Omental fat pad (tissue), 4 donors: Measurements from ENCODE around the gene TTLL11. TPM values are rescaled to one million over a fixed set of nuclear protein-coding genes. Genes with fewer than 3 reads are reported as not detected.

Experiments used
- ATAC-seq: fragments of 150-250 bp; one replicate; pipeline ENCODE4 v1.9.1; 2016; ENCODE audit warnings: mild to moderate bottlenecking, moderate library complexity; ENCODE audit not compliant: low FRiP score
- DNase-seq: peaks from one replicate; pipeline ENCODE4 v3.0.0-alpha.2; 2019; ENCODE audit warnings: low spot score
- CTCF ChIP-seq, 3 donors: fragments of 450-650 bp; IDR thresholded peaks; one replicate each; pipeline ENCODE4 v1.5.1; 2016 to 2017; ENCODE audit warnings: antibody characterized with exemption in 3 of 3, mild to moderate bottlenecking in 3 of 3, moderate library complexity in 2 of 3
- total RNA-seq, 4 donors: library from RNA; depleted of rRNA; stranded (reverse); fragments of >200 nt; gene quantifications; one replicate each; pipeline ENCODE4 v1.1.0, GENCODE V29; 2016

TTLL11 gene
- total RNA-seq, 4 donors from 2014 or later = 7.0 to 16.0 (median 10.2) TPM

- no peak for DNase-seq
- ATAC-seq = no peak
- no peak for TF ChIP-seq CTCF (IDR thresholded peaks at IDR 0.05)
These were observed 271.8 kb downstream of the TTLL11 start for GRCh38 chr9:121821326-121821725.

GRCh38 chr9:121820286-121821005 is 272.7 kb downstream of the TTLL11 start:
- TF ChIP-seq CTCF (IDR thresholded peaks at IDR 0.05) = no peak
- ATAC-seq (no peak), DNase-seq (no peak)

- no peak for ATAC-seq
- TF ChIP-seq CTCF (IDR thresholded peaks at IDR 0.05) = no peak
- DNase-seq = no peak
These were observed 273.5 kb downstream of the TTLL11 start for GRCh38 chr9:121819428-121820231.

- DNase-seq (no peak), ATAC-seq (no peak)
- TF ChIP-seq CTCF (IDR thresholded peaks at IDR 0.05) = no peak
These were observed 274.2 kb downstream of the TTLL11 start for GRCh38 chr9:121818841-121819427.

GRCh38 chr9:121818016-121818661 is 275.0 kb downstream of the TTLL11 start:
- ATAC-seq (no peak), DNase-seq (no peak)
- TF ChIP-seq CTCF (IDR thresholded peaks at IDR 0.05) = no peak

- no peak for TF ChIP-seq CTCF (IDR thresholded peaks at IDR 0.05)
- no peak for DNase-seq
- ATAC-seq = no peak
These were observed 275.6 kb downstream of the TTLL11 start for GRCh38 chr9:121817476-121817875.
